ENCODE data around the gene PI4K2A.

The PI4K2A gene

DNA sequence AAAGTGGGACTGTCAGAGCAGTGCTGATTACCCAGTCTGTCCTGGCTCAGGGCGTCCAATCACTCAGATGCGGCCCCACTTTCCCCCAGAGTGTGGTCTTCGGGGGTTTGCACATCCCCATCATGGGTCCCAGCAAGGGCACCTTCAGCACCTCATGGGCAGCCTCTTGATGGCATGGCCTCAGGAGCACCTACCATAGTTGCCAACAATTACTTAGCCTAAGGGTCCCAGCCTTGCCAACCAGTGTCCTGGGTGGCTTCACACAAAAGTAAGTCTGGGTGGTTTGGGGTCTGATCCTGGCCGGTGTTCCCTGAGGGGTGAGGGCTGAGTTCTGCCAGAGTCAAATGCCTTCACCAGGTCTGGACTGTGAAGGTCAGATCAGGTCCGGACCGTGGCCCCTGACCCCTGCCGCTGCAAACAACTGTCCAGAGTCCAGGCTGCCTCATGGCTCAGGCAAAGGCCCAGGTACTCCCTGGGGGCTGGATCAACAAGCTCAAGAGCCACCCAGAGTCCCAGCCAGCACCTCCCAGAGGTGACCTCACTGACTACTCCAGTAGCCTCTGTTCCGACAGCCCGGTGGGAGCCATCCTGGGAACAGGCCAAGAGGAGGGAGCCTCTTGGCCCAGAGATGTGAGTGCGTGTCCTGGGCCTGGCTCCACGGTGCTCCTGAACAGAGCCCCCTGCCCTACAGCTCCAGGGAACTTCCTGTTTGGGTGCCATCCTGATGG lies 66.8 kb downstream of the PI4K2A start:
- no peak for DNase-seq

DNA sequence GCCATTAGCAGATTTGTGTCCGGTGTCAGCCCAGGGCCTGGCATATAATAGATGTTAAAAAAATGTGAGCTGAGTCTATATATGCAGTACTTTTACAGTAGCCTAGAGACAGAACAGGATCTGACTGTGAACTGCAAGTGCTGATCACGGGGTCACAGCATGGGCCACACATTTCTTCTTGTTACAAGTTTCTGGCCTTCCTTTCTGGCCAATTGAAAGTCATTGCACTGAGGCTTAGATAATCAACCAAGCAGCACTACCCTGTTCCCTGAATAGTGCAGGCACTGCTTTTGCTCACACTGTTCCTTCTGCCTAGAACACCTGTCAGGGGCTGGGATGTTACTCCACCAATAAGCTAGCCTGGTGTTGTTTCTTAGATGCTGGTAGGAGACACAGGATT lies 67.7 kb downstream of the PI4K2A start:
- DNase-seq = no peak

DNA sequence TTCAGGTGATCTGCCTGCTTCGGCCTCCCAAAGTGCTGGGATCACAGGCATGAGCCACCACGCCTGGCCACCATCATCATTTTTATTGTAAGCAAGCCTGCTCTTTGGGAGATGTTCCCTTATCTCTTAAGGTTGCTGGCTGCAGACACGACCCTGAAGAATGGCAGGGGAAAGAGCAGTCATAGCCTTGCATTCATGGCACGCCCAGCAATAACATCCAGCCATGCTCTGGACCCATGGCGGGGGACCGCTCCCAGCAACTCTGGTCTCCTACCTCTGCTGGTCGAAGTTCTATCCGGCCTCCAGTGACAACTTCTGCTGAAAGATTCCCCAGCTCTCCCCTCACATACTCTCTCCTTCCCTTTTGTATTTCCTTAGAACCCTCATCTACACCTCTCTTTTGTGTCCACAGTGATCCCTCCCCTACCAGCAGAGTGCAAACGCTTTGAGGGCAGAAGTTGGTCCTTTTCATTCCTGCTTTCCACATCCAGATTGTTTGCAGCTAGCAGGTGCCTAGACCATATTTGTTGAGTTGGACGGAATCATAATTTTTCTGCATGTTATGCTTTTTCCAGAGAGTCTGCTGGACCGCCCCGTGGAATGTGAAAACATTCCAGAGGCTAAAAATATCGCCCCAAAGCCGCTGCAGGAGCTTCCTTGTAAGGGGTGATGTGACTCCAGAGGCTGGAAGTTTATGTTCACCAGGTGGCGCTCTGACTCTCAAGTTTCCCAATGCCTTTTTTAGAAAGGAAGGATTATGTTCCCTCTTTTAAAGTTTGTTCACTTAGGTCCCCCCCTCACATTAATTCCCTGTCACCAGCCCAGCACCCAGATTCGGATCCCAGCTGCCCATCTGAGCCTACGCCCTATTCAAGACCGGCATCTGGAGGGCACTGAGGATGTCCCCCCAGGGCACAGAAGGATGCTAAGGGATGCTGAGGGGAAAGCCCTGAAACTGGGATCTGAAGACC lies 68.8 kb downstream of the PI4K2A start:
- DNase-seq = no peak

DNA sequence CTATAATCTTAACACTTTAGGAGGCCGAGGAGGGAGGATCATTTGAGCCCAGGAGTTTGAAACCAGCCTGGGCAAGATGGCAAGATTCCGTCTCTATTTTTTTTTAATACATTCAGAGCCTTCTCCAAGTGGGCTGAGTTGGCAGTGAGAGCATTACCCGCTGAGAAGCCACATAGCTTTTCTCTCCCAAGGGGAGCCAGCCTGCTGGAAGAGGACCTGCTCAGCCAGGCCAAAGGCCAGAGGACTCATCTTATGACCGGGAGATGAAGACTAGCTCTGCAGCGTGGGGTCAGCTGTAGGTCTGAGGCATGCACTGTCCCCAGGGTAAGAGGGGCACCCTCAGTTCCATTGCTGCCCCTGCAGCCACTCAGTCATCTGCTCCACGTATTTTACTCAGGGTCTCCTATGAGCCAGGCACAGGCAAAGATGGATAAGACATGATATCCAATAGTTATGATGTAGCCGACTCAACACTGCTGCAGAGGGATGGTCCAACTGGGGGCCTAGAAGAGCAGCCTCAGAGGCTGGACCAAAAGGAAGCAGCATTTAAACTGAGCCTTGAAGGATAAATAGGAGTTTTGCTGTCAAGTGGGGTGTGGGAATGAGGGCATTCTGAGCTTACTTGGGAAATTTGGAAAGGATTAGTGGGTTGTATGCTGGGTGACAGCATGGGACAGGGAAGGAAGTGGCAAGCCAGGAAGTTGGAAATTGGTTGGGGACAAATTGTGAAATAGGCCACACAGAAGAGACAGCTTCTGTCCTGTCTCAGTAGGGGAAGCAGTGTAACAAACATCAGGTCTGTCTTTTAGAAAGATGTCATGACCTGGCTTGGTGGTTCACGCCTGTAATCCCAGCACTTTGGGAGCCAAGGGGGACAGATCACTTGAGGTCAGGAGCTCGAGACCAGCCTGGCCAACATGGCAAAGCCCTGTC lies 71.4 kb downstream of the PI4K2A start:
- no peak for DNase-seq

DNA sequence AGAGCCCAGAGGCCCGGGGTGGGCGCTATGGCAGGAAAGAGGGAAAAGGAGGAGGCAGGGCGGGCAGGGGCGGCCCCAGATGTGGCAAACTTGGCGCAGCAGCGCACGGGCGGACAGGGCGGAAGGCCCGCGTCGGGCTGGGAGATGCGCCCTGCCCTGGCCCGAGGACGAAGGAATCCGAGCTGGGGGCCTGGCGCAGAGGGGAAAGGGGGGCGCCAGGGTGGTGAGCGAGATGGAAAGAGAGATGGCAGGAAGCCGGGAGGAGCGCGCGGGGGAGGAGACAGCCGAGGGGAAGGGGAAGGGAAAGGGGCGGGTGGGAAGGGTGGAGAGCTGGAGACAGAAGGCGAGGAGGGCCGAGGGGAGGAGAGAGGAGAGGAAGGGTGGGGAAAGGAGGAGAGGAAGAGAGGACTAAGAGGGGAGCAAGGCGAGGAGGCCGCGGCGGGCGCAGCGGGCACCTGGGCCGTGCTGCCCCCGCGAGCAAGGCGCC lies 72.9 kb downstream of the PI4K2A start, which contains the start of gene MARVELD1:
Gene MARVELD1 (plus strand): TSS at position 392 of the 487 bp plus-strand sequence. CDS start 147 bp downstream, outside the sequence.
- peak; percentile 23 for DNase-seq

DNA sequence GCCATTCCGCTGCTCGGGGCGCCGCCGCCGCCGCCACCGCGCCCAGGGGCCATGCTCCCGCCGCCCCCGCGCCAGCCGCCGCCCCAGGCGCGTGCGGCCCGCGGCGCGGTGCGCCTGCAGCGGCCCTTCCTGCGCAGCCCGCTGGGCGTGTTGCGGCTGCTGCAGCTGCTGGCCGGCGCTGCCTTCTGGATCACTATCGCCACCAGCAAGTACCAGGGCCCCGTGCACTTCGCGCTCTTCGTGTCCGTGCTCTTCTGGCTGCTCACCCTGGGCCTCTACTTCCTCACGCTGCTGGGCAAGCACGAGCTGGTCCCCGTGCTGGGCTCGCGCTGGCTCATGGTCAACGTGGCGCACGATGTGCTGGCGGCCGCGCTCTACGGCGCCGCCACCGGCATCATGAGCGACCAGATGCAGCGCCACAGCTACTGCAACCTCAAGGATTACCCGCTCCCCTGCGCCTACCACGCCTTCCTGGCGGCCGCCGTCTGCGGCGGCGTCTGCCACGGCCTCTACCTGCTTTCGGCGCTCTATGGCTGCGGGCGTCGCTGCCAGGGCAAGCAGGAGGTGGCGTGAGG lies 73.4 kb downstream of the PI4K2A start:
- peak; percentile 56 for DNase-seq

DNA sequence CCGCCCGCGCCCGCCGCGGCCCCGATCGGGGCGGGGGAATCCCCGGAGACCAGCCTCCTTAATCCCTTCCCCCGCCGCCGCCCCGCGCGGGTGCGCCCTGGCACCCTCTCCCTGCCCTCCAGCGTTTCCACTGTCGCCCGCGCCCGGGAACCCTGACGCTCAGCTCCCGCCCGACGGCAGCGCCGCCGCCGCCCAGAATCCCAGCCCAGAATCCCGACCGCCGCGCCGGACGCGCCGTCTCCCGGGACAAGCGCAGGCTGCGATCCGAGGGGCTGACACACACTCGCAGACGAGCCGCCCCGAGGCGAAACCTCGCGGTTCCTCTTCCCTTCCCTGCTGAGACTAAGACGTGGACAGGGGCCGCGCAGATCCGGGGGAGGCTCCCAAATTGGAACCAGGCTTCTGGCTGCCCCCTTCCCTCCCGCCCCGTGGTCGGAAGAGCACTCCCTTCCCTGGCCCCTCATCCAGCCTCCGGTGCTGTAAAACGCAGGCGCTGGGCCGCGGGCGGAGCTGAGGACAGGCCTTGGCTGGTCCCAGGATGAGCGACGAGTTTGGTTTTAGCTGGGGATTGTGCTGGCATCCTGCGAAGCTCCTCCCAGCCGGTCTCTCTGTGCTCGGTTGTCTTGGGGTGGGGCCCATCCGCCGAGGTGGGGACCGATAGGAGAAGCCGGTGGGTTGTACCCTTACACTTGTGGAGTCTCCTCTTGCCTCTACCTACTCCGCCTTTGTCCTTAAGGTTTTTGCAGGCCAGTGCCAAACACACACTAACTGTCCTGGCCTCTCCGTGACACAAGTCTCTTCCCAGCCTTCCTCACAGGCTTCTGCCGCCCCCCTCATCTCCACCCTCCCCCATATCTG lies 74.2 kb downstream of the PI4K2A start:
- DNase-seq = peak; percentile 35

DNA sequence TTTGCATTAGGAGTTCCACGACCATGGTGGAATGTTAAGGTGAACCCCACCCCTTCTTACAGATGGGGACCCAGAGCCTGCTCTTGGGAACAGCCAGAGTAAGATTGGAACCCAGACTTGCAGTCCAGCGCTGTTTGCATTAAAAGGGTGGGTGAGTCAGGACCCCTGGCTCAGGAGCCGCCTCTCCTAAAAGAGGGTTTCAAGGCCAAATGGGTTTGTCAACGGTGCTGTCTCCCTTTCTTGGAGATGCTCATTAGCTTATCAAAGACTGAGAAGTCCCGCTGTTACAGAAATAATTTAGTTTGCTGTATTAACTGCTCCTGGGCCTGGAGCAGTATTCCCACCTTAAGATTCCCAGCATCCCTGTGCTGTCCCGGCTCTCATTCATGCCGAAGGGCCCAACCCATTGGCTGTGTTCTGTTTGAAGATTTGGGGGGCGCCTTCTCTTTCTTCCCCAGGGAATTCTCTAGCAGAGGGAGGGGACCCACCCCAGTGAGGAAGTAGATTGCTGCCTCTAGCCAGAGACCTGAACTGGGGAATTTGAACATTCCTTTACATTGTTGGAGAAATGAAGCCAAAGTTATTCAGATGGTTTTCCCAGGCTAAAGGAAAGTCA lies 74.9 kb downstream of the PI4K2A start:
- no peak for DNase-seq

DNA sequence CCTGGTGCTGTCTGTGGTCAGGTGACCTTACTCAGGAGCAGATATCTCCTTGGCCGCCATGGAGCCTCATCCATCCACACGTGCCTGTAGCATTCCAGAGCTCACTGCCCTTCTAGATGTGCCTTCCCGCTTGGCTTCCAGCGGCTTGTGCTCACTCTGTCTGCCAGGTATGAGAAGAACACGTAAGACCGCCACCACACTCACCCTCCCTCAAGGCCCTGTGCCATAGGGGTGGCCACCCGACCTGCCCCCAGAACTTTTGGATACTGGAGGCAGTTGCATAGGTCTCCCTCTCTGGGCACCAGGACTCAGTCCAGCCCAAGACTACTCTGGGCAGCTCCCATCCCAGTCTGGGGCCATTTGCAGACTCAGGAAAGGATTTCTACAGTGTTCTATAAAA lies 77.2 kb downstream of the PI4K2A start:
- no peak for DNase-seq

DNA sequence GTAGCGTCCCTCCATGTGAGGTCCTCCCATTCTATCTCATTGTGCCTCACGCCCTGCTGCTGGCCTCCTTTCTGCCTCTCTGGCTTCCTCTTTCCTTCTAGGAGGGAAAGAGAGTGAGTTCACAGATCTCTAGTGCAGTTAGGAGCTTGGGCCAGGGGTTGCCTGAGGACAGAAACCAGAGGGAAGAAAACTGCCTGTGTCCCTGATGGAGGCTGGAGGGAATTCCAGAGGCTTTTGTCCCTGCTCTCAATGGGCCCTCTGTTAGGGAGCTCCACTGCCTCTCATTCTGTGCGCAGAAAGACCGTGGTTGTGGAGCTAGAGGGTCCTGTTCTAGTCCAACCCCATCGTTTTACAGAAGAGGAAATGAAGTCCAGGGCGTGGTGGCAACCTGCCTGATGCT lies 77.7 kb downstream of the PI4K2A start:
- DNase-seq = no peak

DNA sequence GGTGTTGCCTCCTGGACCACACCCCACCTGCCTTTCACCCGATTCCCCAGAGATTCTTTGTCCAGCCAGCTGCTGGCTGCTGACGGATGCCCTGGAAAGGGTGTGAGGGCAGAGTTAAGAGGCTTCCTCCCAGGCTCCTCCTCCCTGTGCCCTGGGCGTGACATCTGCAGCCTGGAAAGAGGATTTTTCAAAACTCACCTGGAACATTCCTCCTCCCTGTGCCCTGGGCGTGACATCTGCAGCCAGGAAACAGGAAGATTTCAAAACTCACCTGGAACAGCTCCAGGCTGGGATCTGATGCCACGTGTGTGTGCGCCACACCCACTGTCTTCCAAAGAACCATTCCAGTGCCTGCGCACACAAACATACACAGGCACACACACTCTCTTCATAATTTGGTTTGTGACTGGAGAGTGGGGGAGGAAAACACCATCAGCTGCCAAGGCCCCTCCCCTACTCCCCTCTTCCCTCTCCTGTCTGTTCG lies 78.2 kb downstream of the PI4K2A start:
- no peak for DNase-seq

DNA sequence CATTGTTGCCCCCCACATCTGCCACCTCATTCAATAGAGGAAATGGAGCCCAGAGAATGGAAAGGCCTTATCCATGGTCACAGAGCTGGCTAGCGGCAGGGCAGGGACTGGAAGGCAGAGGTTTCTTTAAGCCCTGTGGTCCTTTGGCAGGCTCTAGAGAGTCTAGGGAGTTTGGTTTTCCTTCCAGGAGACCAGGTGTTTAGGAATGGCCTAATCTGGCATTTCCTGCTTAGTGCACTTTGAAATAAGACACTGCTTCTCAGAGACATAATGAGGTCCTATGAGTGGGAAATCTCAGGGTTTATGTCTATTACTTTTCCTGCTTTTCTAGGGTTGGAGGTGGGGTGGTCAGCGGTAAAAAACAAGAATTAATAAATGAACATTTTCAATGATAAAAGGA lies 79.1 kb downstream of the PI4K2A start:
- no peak for DNase-seq

DNA sequence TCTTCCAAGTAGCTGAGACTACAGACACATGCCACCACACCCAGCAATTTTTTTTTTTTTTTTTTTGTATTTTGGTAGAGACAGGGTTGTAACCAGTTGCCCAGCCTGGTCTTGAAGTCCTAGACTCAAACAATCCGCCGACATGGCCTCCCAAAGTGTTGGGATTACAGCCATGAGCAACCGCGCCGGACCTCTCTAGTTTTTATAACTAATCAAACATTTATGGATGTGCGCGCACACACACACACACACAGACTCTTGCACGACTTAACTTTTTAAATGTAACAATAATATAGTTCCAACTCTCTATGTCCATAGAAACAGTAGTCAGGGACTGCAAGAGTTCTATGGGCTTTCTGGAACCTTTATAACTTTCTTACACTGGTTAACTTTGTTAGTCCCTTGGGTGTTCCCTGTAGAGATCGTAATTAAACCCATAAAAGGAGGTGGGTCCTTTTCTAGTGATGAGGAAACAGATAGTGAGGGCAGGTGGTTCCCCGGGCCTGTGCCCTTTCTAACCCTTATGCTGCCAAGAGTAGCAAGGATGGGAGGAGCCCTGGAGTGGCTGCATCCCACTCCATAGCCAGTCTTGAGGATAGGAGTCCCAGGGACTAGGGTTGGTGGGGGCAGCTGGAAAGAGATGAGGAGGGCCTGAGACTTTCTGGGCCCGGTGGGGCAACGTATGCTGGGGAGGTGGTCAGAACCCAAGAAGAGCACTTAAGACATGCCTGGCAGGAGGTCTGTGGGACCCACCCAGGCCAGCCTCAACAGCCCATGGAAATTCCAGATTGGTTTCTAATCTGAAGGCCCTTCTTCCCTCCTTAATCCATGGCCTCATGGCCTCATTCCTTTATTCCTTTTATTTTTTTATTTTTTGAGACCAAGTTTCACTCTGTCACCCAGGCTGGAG lies 81.7 kb downstream of the PI4K2A start:
- no peak for DNase-seq

DNA sequence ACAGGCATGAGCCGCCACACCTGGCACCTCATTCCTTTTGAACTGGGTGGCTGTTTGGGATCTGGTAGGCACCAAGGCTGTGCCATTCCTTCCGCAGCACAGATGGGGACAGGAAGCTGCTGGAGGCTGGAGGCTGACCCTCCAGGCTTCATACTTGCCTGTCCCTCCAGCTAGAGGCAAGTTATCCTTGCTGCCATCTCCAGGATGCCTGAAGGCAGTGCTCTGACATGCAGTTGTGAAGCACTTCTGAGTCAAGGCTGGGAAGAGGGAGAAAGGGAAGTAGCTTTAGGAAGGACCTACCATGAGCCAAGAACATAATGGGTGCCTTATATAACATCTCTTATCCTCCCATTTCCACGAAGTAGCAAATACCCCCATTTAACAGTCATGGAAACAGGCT lies 82.5 kb downstream of the PI4K2A start:
- DNase-seq = no peak

DNA sequence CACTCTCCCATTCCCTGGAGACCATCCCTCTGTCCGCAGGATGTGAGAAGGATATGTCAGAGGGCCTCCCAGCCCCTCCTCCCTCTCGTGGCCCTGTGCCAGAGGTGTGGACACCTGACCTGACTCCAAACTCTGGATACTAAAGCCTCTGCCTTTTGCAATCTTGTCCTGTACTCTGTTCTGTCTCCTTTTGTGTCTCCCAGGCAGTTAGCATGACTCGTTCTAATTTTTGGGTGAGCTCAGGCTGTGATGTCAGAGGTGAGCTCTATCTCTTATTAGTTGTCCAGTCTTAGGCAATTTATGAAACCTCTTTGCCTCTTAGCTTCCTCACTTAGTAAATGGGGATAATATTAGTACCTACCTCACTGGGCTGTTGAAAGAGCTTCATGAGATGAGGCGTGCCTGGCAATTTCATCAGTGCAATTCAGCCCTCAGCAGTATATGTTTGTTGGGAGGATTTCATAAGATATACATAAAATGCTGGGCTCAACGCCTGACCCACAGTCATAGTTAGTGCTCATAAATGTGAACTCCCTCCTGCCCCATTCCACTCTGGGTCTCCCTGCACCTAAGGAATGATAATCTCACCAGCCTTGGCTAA lies 84.0 kb downstream of the PI4K2A start:
- DNase-seq = no peak

Measured in activated CD4-positive, alpha-beta T cell treated with anti-CD3 and anti-CD28 coated beads, Interleukin-2, amount 50 U/mL, for 16 hours (primary cell).